Neural progenitor cell (in vitro differentiated cells): ENCODE results near the gene PAQR7.

Experiments used
- CTCF ChIP-seq: fragments of 200-600 bp; sonication (generic); IDR thresholded peaks from 2 replicates; pipeline ENCODE4 v1.5.1; 2017; ENCODE audit warnings: antibody characterized with exemption, mild to moderate bottlenecking
- EZH2 ChIP-seq: fragments of 200-600 bp; sonication (generic); IDR thresholded peaks from 2 replicates; pipeline ENCODE4 v1.6.1; 2017; ENCODE audit warnings: antibody characterized with exemption, mild to moderate bottlenecking, moderate library complexity

- TF ChIP-seq CTCF (no peak), EZH2 (no peak)
Measured at GRCh38 chr1:25900219-25900618, 24.7 kb upstream of the PAQR7 start.
